IPS-15b (cell line): Measurements from ENCODE around the gene HNRNPLL.

Experiments
- H3K27me3 ChIP-seq: one replicate; pipeline ENCODE4 v1.6.1; 2013; ENCODE audit warnings: low read length; ENCODE audit not compliant: control insufficient read depth, insufficient read depth
- H3K36me3 ChIP-seq: one replicate; pipeline ENCODE4 v1.6.1; 2013; ENCODE audit warnings: low read length; ENCODE audit not compliant: control insufficient read depth, insufficient read depth
- H3K4me1 ChIP-seq: one replicate; pipeline ENCODE4 v1.6.1; 2013; ENCODE audit warnings: mild to moderate bottlenecking, low read length; ENCODE audit not compliant: control insufficient read depth, insufficient read depth
- H3K4me3 ChIP-seq: one replicate; pipeline ENCODE4 v1.5.1; 2013; ENCODE audit warnings: low read depth, low read length
- H3K9ac ChIP-seq: one replicate; pipeline ENCODE4 v1.6.1; 2013; ENCODE audit warnings: low read depth, mild to moderate bottlenecking, low read length
- H3K9me3 ChIP-seq: one replicate; pipeline ENCODE4 v1.6.1; 2013; ENCODE audit warnings: mild to moderate bottlenecking, low read length; ENCODE audit not compliant: control insufficient read depth, insufficient read depth

HNRNPLL gene

DNA sequence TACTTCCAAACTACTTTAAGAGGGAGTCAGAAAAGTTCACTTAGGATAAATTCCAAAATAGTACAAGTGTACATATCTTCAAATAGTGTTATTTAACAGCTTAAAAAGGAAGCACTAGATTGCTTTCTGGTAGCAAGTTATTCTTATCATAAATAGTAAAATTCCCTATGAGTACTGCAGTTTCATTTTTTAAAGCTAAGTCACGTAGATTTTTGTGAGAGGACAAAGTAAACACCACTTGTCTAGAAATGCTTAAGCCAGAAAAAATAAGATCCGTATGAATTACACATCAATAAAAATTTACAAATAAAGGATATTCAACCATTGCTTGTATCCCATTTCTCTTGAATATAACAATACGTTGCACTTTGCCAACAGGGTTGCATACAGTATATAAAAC is 19.2 kb downstream of the HNRNPLL start:
- Histone ChIP-seq H3K4me1 (peaks cover 15% of the 10 kb centered on the region), H3K9me3 (no peaks in the 10 kb centered on the region), H3K36me3 (no peaks in the 10 kb centered on the region)

DNA sequence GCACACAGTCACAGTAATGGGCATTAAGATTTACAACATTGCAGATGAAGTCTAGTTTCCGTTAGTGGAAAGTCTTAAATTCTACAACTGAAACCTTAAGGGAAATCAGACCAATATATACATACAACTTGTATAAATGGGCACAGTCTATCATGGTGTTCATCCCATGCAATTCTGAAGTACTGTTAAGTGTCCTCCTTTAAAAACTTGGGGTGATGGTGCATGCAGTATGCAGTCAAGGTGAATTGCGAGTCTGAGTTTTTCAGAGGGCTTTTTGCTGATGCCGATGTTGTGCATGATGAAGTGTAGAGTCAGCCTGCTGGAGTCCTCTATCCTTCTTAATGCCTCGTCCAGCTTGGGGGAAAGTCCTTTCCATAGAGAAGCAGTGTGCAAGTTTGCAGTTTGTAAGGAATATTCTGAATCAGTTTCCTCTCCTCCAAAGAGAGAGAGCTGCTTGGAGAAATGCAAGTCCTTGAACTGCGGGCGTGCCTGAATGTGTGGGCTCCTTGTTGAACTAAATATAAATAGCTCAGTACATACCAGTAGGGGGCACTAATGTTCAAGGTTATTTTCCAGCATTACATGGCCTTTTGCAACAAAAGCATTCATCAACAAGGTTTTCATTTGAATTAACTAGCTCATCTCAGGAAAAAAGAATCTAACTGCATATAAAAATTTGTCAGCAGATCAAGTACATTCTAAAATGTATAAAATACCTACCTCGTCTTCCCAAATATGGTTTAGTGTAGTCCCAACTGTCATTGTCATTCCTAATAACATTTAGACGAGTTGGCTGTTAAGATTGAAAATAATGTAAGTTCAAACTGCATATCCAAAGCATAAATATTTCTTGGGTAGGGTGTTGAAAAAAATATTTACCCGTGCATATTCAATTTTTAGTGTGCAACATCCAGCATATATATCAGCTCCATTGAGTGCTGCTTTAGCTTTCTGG is 21.3 kb downstream of the HNRNPLL start:
- Histone ChIP-seq H3K27me3 (no peaks in the 10 kb centered on the region), H3K36me3 (no peaks in the 10 kb centered on the region), H3K9me3 (no peaks in the 10 kb centered on the region), H3K4me1 (peaks cover 15% of the 10 kb centered on the region), H3K9ac (no peak overlapping the region), H3K4me3 (no peak overlapping the region)

More for the DNA sequence above, 19.2 kb downstream of the HNRNPLL start:
- Histone ChIP-seq H3K9ac (no peak overlapping the region), H3K27me3 (no peaks in the 10 kb centered on the region), H3K4me3 (no peak overlapping the region)

DNA sequence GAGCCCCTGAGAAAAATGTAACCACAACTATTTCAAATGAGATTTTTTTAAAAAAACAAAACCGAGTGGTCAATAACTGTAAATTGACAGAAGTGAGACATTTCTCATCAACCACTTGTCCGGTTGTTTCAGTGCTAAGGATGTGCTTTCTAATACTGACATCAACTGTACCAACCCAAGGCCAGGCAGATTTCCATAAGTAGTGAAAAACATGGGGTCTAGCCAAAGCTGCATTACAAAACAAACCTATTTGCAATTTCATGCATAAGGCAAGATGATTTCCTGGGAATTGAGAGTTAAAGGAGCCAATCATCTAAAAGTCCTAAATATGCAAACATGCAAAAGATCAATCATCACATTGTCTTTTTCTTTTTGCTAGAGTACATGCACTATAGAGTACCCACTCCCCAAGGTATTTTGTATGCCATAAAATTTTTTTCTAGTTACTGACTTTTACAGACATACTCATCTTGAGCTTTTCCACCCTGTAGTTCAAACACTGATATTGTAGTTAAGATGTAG is 22.6 kb downstream of the HNRNPLL start:
- Histone ChIP-seq H3K27me3 (no peaks in the 10 kb centered on the region), H3K9me3 (no peaks in the 10 kb centered on the region), H3K4me1 (peaks cover 15% of the 10 kb centered on the region), H3K9ac (no peak overlapping the region), H3K4me3 (no peak overlapping the region), H3K36me3 (no peaks in the 10 kb centered on the region)

GRCh38 chr2:38578832-38579231 is 23.9 kb downstream of the HNRNPLL start:
- Histone ChIP-seq H3K9me3 (no peaks in the 10 kb centered on the region), H3K36me3 (no peaks in the 10 kb centered on the region), H3K4me1 (peaks cover 15% of the 10 kb centered on the region), H3K9ac (no peak overlapping the region), H3K4me3 (no peak overlapping the region), H3K27me3 (no peaks in the 10 kb centered on the region)

GRCh38 chr2:38574278-38574677 is 28.4 kb downstream of the HNRNPLL start:
- H3K4me1 ChIP-seq, result no peaks in the 10 kb centered on the region
- H3K27me3 ChIP-seq, result no peaks in the 10 kb centered on the region
- no peak overlapping the region for H3K4me3 ChIP-seq
- H3K36me3 ChIP-seq, result no peaks in the 10 kb centered on the region
- no peaks in the 10 kb centered on the region for H3K9me3 ChIP-seq
- no peak overlapping the region for H3K9ac ChIP-seq

DNA sequence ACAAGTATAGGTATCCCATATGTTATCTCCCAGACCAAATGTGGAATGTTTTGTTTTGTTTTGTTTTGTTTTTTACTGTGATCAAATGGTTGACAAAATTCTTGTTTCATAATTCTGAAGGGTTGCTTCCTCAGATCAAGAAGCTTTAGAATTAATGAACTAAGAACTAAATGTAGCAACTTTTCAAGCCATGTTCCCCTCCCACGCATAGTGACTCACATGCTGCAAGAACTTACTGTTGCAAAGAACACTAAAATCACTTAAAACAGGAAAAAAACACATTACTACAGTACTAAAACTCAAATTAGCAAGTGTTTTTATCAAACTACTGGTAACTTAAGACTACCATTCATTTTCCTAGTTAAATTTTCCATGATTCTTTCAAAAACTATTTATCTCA is 30.6 kb downstream of the HNRNPLL start:
- Histone ChIP-seq H3K4me3 (no peak overlapping the region), H3K9ac (no peak overlapping the region), H3K36me3 (no peaks in the 10 kb centered on the region), H3K27me3 (no peaks in the 10 kb centered on the region), H3K4me1 (no peaks in the 10 kb centered on the region), H3K9me3 (no peaks in the 10 kb centered on the region)

DNA sequence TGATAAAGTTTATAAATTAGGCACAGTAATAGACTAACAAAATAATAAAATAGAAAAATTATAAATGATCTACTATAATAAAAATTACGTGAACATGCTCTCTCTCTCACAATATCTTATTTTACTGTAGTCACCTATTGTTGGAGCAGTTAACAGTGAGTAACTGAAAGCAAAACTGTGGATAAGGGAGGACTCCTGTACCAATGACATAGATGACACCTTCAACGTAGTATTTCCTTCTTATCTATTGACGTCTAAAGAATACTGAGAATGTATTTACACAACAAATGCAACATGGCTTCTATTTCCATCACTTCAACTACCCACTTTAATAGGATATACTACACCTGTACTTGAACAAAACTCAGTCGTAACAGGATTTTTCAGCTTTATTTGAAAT is 31.5 kb downstream of the HNRNPLL start:
- H3K9ac ChIP-seq, result no peak overlapping the region
- H3K4me1 ChIP-seq, result no peaks in the 10 kb centered on the region
- H3K36me3 ChIP-seq, result no peaks in the 10 kb centered on the region
- no peaks in the 10 kb centered on the region for H3K9me3 ChIP-seq
- no peaks in the 10 kb centered on the region for H3K27me3 ChIP-seq
- H3K4me3 ChIP-seq, result no peak overlapping the region

DNA sequence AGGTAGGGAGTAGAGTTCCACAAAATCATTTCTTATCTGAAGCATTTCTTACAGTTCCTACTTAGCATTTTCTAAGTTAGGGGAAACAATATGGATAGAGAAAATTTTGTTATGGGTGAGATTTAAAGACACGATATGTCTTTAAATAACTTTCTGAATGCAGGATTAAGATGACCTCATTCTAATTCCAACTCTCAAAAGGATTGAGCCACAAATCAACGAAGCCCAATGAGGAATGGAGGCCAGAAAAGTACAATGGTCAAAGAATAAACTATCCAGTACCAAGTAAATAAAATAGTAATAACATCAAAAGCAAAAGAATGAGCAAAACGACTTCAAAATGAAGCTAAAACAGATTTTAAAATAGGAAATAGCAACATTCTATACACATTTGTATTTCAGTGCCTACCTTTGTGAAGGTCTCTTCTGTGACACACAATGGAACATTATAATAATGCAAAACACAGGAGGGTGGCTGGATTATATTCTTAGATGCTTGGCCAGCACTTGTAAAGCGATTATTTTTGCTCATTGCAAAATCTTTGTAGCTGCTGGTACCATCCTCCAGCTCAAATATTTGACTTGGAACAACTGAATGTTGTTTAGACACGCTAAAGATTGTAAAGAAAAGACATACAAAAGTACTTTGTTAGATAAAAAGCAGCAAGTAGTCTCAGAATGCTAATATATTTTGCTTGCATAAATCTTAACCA is 33.8 kb downstream of the HNRNPLL start:
- no peak overlapping the region for H3K4me3 ChIP-seq
- no peaks in the 10 kb centered on the region for H3K9me3 ChIP-seq
- H3K9ac ChIP-seq, result no peak overlapping the region
- H3K4me1 ChIP-seq, result no peaks in the 10 kb centered on the region
- no peaks in the 10 kb centered on the region for H3K36me3 ChIP-seq
- no peaks in the 10 kb centered on the region for H3K27me3 ChIP-seq

- H3K36me3 ChIP-seq, result no peaks in the 10 kb centered on the region
- H3K27me3 ChIP-seq, result no peaks in the 10 kb centered on the region
- H3K4me3 ChIP-seq, result no peak overlapping the region
- no peak overlapping the region for H3K9ac ChIP-seq
- H3K4me1 ChIP-seq, result no peaks in the 10 kb centered on the region
- no peaks in the 10 kb centered on the region for H3K9me3 ChIP-seq
Observed at GRCh38 chr2:38565333-38565732, 37.4 kb downstream of the HNRNPLL start.

GRCh38 chr2:38561691-38562090 is 41.0 kb downstream of the HNRNPLL start:
- no peaks in the 10 kb centered on the region for H3K27me3 ChIP-seq
- H3K4me3 ChIP-seq, result no peak overlapping the region
- H3K36me3 ChIP-seq, result no peaks in the 10 kb centered on the region
- H3K9ac ChIP-seq, result no peak overlapping the region
- no peaks in the 10 kb centered on the region for H3K4me1 ChIP-seq
- no peaks in the 10 kb centered on the region for H3K9me3 ChIP-seq

GRCh38 chr2:38560092-38560491 is 42.6 kb downstream of the HNRNPLL start:
- H3K36me3 ChIP-seq, result no peaks in the 10 kb centered on the region
- H3K4me1 ChIP-seq, result no peaks in the 10 kb centered on the region
- H3K4me3 ChIP-seq, result no peak overlapping the region

GRCh38 chr2:38557981-38558380 is 44.7 kb downstream of the HNRNPLL start:
- no peaks in the 10 kb centered on the region for H3K36me3 ChIP-seq

More at GRCh38 chr2:38560092-38560491, 42.6 kb downstream of the HNRNPLL start:
- Histone ChIP-seq H3K9ac (no peak overlapping the region), H3K9me3 (no peaks in the 10 kb centered on the region), H3K27me3 (no peaks in the 10 kb centered on the region)

More at GRCh38 chr2:38557981-38558380, 44.7 kb downstream of the HNRNPLL start:
- no peaks in the 10 kb centered on the region for H3K4me1 ChIP-seq
- H3K9ac ChIP-seq, result no peak overlapping the region
- no peak overlapping the region for H3K4me3 ChIP-seq
- no peaks in the 10 kb centered on the region for H3K9me3 ChIP-seq
- H3K27me3 ChIP-seq, result no peaks in the 10 kb centered on the region
